Measurements from ENCODE around the gene CUL7. TPM values are rescaled to one million over a fixed set of nuclear protein-coding genes. Genes with fewer than 3 reads are reported as not detected.

Gene CUL7
- total and polyA plus RNA-seq, 9 of the 15 experiments (the other 6 are each of a cell fraction or from before 2014, with no cell fraction given), result 0.44 to 20.1 (median 8.6) TPM

DNA sequence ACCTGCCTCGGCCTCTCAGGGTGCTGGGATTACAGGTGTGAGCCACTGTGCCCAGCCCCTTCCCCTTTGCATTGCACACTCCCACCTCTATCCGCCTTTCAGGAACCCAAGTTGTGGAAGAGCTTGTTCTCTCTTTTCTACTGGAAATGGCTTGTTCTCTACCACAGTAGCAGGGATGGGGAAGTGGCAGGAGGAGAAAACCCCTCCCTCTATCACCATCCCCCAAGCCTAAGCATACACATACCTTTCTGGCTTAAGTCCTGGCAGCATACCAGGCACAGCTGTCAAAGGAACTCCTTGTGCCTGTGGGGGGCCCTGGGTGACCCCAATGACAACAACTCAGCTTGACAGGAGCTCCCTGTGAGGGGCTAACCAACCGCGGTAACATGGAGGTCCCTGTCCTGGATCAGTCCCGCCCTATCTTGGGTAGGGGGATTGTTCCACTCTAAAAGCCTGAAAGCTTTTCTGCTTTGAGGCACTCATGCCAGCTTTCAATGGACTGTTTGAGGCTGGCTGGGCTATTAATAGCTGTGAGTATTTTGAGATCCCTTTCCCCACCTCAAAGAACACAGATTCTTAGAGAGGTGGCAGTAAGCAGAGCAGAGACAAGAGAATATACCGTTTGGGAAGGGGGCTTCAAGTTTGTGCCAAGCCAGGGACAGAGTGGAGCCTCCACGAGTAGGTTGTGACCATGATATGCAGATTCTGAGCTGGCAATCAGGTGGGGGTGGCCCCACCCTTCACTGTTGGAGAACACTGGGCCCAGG lies 37.3 kb downstream of the CUL7 start:
- H3K4me3 ChIP-seq, result no peak overlapping the region
- H3K27ac ChIP-seq (ENCODE audit: extremely low read depth, low read depth, low read length), result peak overlapping the region; percentile 20; the same call in 1 of the 3 replicates
- H2AFZ ChIP-seq (ENCODE audit: low read depth, low read length), result no peak overlapping the region
- H3K79me2 ChIP-seq (ENCODE audit: control insufficient read depth, insufficient read depth, low read length), result peaks cover 56% of the 10 kb centered on the region
- no peaks in the 10 kb centered on the region for H3K9me1 ChIP-seq (ENCODE audit: control insufficient read depth, insufficient read depth, low read length)
- peaks cover 4% of the 10 kb centered on the region; the same call in 1 of the 2 replicates for H4K20me1 ChIP-seq (replicated peaks; ENCODE audit: control insufficient read depth, insufficient read depth, low read length)
- POLR2A ChIA-PET, result interaction anchor here (0.6 to 3.9 kb wide), 6 partner anchors 18 to 255 kb away, joined by 3 to 19 read pairs (median 3); no protein-coding TSS in a partner anchor
- H3K27me3 ChIP-seq (ENCODE audit: control insufficient read depth in 2 of 2, insufficient read depth in 2 of 2, low read length in 2 of 2), result no peaks in the 10 kb centered on the region
- H3K36me3 ChIP-seq (ENCODE audit: control insufficient read depth, insufficient read depth, low read length), result peaks cover 67% of the 10 kb centered on the region
- in situ Hi-C loops (cut with MboI) (no loop called here), intact Hi-C loops (cut with micrococcal nuclease) (no loop called here)
- no peaks in the 10 kb centered on the region for H3K9me3 ChIP-seq (replicated peaks; ENCODE audit: control insufficient read depth, insufficient read depth, low read depth, low read length)
- no peak for TF ChIP-seq IRF2 (CRISPR knock-in tag; IDR thresholded peaks at IDR 0.05)
- peak; percentile 17; the same call in 1 of the 2 replicates for TF ChIP-seq SPI1 (IDR thresholded peaks at IDR 0.05; ENCODE audit: borderline replicate concordance, low read depth, low read length)
- BruUV-seq (replicated peaks), result no TSS peak
- peak overlapping the region; percentile 1 to 82; a peak in 3 of 4 replicates for H3K9ac ChIP-seq (ENCODE audit: insufficient read depth in 1 of 2, low read depth in 2 of 2, low read length in 2 of 2)
- peak overlapping the region; percentile 0; the same call in 1 of the 2 replicates for H3K4me2 ChIP-seq (ENCODE audit: insufficient read depth, low read length)
- FAIRE-seq (no peak), DNase-seq (ENCODE audit: extremely low read depth in 1 of 4, low spot score in 3 of 4) (no peak), ATAC-seq (no peak)
- 81% methylated on average over 7 of the region's 7 CpGs for WGBS (ENCODE audit: insufficient coverage, low coverage, missing lambda C conversion rate)
- peaks cover 42 to 53% of the 10 kb centered on the region in 2 experiments for H3K4me1 ChIP-seq (replicated peaks in 1 of 2; ENCODE audit: control insufficient read depth in 2 of 2, insufficient read depth in 2 of 2, low read length in 2 of 2)
- CTCF ChIA-PET (ENCODE audit: low intra/inter-chr PET ratio), result no interaction called here

- DNase-seq (ENCODE audit: extremely low read depth in 1 of 4, low spot score in 3 of 4) (no peak), FAIRE-seq (peak; percentile 23), ATAC-seq (no peak; the same call in 2 of the 3 replicates)
- H4K20me1 ChIP-seq (replicated peaks; ENCODE audit: control insufficient read depth, insufficient read depth, low read length), result peaks cover 4% of the 10 kb centered on the region; the same call in 1 of the 2 replicates
- POLR2A ChIA-PET, result interaction anchor here (0.6 to 3.9 kb wide), 26 partner anchors 9 to 1098 kb away, joined by 3 to 23 read pairs (median 4); partner anchors contain the start of genes CUL7, KLC4, MRPL2 and PEX6
- H3K4me1 ChIP-seq (replicated peaks in 1 of 2; ENCODE audit: control insufficient read depth in 2 of 2, insufficient read depth in 2 of 2, low read length in 2 of 2), result peaks cover 34 to 44% of the 10 kb centered on the region in 2 experiments; a peak in 4 of 5 replicates
- peak overlapping the region; percentile 89 to 91 for H3K9ac ChIP-seq (ENCODE audit: insufficient read depth in 1 of 2, low read depth in 2 of 2, low read length in 2 of 2)
- peaks cover 70% of the 10 kb centered on the region for H3K36me3 ChIP-seq (ENCODE audit: control insufficient read depth, insufficient read depth, low read length)
- WGBS (ENCODE audit: insufficient coverage, low coverage, missing lambda C conversion rate), result 3% methylated on average over 6 of the region's 7 CpGs
- H3K27me3 ChIP-seq (ENCODE audit: control insufficient read depth in 2 of 2, insufficient read depth in 2 of 2, low read length in 2 of 2), result no peaks in the 10 kb centered on the region
- no peaks in the 10 kb centered on the region for H3K9me1 ChIP-seq (ENCODE audit: control insufficient read depth, insufficient read depth, low read length)
- CTCF ChIA-PET (ENCODE audit: low intra/inter-chr PET ratio), result no interaction called here
- peak overlapping the region; percentile 81 for H3K27ac ChIP-seq (ENCODE audit: extremely low read depth, low read depth, low read length)
- intact Hi-C loops (cut with micrococcal nuclease), result loop anchor here (1.0 to 2.0 kb wide), 3 partner anchors 36 to 85 kb away; partner anchors contain the start of genes CNPY3, KLC4, MRPL2 and PEX6
- peak overlapping the region; percentile 73 for H2AFZ ChIP-seq (ENCODE audit: low read depth, low read length)
- no peaks in the 10 kb centered on the region for H3K9me3 ChIP-seq (replicated peaks; ENCODE audit: control insufficient read depth, insufficient read depth, low read depth, low read length)
- peaks cover 49% of the 10 kb centered on the region for H3K79me2 ChIP-seq (ENCODE audit: control insufficient read depth, insufficient read depth, low read length)
- TSS peak; percentile 72 for BruUV-seq (replicated peaks)
- H3K4me2 ChIP-seq (ENCODE audit: insufficient read depth, low read length), result peak overlapping the region; percentile 100
- in situ Hi-C loops (cut with MboI), result no loop called here
- H3K4me3 ChIP-seq, result peak overlapping the region; percentile 79
- TF ChIP-seq MIER1 (IDR thresholded peaks at IDR 0.05; ENCODE audit: low read depth) (peak; percentile 62; the same call in 1 of the 2 replicates), E2F4 (CRISPR knock-in tag; IDR thresholded peaks at IDR 0.05; ENCODE audit: low read depth) (no peak), SP2 (IDR thresholded peaks at IDR 0.05; ENCODE audit: extremely low read depth, low read depth, low read length, poor library complexity, severe bottlenecking) (no peak), CSDE1 (IDR thresholded peaks at IDR 0.05) (0 out of 4 replicates have a peak, but pooled peaks of 1 of the 2 experiments have one; percentile 70), SUPT5H (IDR thresholded peaks at IDR 0.05) (peak; percentile 24), MLX (CRISPR knock-in tag; conservative IDR thresholded peaks at IDR 0.05) (no peak), ASH1L (IDR thresholded peaks at IDR 0.05; ENCODE audit: borderline replicate concordance, low read depth, partially characterized antibody) (peak; percentile 25)
- TF ChIP-seq, protein P1, sequence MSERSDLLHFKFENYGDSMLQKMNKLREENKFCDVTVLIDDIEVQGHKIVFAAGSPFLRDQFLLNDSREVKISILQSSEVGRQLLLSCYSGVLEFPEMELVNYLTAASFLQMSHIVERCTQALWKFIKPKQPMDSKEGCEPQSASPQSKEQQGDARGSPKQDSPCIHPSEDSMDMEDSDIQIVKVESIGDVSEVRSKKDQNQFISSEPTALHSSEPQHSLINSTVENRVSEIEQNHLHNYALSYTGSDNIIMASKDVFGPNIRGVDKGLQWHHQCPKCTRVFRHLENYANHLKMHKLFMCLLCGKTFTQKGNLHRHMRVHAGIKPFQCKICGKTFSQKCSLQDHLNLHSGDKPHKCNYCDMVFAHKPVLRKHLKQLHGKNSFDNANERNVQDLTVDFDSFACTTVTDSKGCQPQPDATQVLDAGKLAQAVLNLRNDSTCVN (CRISPR knock-in tag; IDR thresholded peaks at IDR 0.05), result peak; percentile 84; the same call in 1 of the 2 replicates
These were observed 39.2 kb downstream of the CUL7 start for GRCh38 chr6:43014434-43014909.
